Measurements from ENCODE around the gene EEFSEC. TPM values are rescaled to one million over a fixed set of nuclear protein-coding genes. Genes with fewer than 3 reads are reported as not detected.
A peak's percentile ranks its signal among the peaks of the same experiment; 100 is the strongest.

The EEFSEC gene
- total RNA-seq = 10 to 100 TPM; 17.8 to 48.0 (median 23.7) TPM
- 10 to 100 TPM; 17.5 to 19.4 TPM for polyA plus RNA-seq
- long read RNA-seq, donor 1, transcript EEFSEC-201 (7 exons, 2,232 nt) = major isoform, 56 of 79 reads
- long read RNA-seq, donor 1, partial matches to known transcripts = 8 of 79 reads
- long read RNA-seq, donor 1, other reads (novel, unspliced or antisense) = 14 of 79 reads
- long read RNA-seq, donor 2, transcript EEFSEC-201 (7 exons, 2,232 nt) = major isoform, 271 of 340 reads
- long read RNA-seq, donor 2, partial matches to known transcripts = 15 of 340 reads
- long read RNA-seq, donor 2, other reads (novel, unspliced or antisense) = 54 of 340 reads
- long read RNA-seq, donor 3, transcript EEFSEC-201 (7 exons, 2,232 nt) = major isoform, 39 of 48 reads
- long read RNA-seq, donor 3, partial matches to known transcripts = 6 of 48 reads
- long read RNA-seq, donor 3, other reads (novel, unspliced or antisense) = 3 of 48 reads

GRCh38 chr3:128153156-128154041 is at the start of gene EEFSEC:
TSS of gene EEFSEC (plus strand) at chr3:128153481. CDS start at chr3:128153508, 27 bp downstream.
- DNase-seq = peak; percentile 85 to 90 (median 86)
- intact Hi-C loops (cut with DNase I) = loop anchor here in 4 of 10 donors (1.0 to 2.0 kb wide), 3 partner anchors 29 to 31 kb away; partner anchors contain the start of gene RUVBL1 (in 3 of the 4)
- H3K27me3 ChIP-seq = no peaks in the 10 kb centered on the region

GRCh38 chr3:128107834-128108233 is 45.4 kb upstream of the EEFSEC start:
- peak overlapping the region in 3 of 12 donors; percentile 3 to 50 (median 6) for H3K27ac ChIP-seq
- 40 to 53% (median 45%) methylated on average over 8 of the region's 8 CpGs for WGBS, 4 donors
- H3K4me1 ChIP-seq = peaks cover 0 to 13% (median 7%) of the 10 kb centered on the region in 12 donors
- peak in 4 of 5 donors; percentile 20 to 65 (median 48) for DNase-seq
- H3K9me3 ChIP-seq = no peaks in the 10 kb centered on the region
- TF ChIP-seq, protein P1, sequence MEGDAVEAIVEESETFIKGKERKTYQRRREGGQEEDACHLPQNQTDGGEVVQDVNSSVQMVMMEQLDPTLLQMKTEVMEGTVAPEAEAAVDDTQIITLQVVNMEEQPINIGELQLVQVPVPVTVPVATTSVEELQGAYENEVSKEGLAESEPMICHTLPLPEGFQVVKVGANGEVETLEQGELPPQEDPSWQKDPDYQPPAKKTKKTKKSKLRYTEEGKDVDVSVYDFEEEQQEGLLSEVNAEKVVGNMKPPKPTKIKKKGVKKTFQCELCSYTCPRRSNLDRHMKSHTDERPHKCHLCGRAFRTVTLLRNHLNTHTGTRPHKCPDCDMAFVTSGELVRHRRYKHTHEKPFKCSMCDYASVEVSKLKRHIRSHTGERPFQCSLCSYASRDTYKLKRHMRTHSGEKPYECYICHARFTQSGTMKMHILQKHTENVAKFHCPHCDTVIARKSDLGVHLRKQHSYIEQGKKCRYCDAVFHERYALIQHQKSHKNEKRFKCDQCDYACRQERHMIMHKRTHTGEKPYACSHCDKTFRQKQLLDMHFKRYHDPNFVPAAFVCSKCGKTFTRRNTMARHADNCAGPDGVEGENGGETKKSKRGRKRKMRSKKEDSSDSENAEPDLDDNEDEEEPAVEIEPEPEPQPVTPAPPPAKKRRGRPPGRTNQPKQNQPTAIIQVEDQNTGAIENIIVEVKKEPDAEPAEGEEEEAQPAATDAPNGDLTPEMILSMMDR (IDR thresholded peaks at IDR 0.05) = no peak
- no peak for TF ChIP-seq POLR2A (IDR thresholded peaks at IDR 0.05)
- H3K4me3 ChIP-seq = peak overlapping the region in 4 of 12 donors; percentile 8 to 31 (median 16)
- intact Hi-C loops (cut with DNase I) = no loop called here
- H3K36me3 ChIP-seq = peaks cover 0 to 54% (median 35%) of the 10 kb centered on the region in 9 donors
- H3K27me3 ChIP-seq = no peaks in the 10 kb centered on the region
- peak; percentile 59 to 83 (median 76) for ATAC-seq

More at GRCh38 chr3:128153156-128154041, at the start of gene EEFSEC:
- TF ChIP-seq, protein P1 (IDR thresholded peaks at IDR 0.05) = peak in 1 of 12 donors; percentile 8
- TF ChIP-seq POLR2A (IDR thresholded peaks at IDR 0.05) = peak in 1 of 2 donors; percentile 47
- H3K36me3 ChIP-seq = peaks cover 0 to 14% (median 6%) of the 10 kb centered on the region in 9 donors
- peaks cover 0 to 31% (median 16%) of the 10 kb centered on the region in 12 donors for H3K4me1 ChIP-seq
- peak within 1 kb of the TSS; percentile 86 to 97 (median 94) for H3K27ac ChIP-seq
- WGBS, 4 donors = 0 to 3% (median 0%) methylated on average over 20 to 96 of the region's 96 CpGs
- H3K9me3 ChIP-seq = peaks cover 0 to 10% (median 0%) of the 10 kb centered on the region in 12 donors
- H3K4me3 ChIP-seq = peak within 1 kb of the TSS; percentile 74 to 99 (median 94)
- peak; percentile 78 to 94 (median 92) for ATAC-seq

GRCh38 chr3:128111147-128111546 is 42.1 kb upstream of the EEFSEC start:
- intact Hi-C loops (cut with DNase I) = no loop called here
- ATAC-seq = no peak
- TF ChIP-seq, protein P1 (IDR thresholded peaks at IDR 0.05) = no peak
- TF ChIP-seq POLR2A (IDR thresholded peaks at IDR 0.05) = no peak

More at GRCh38 chr3:128111147-128111546, 42.1 kb upstream of the EEFSEC start:
- Histone ChIP-seq H3K36me3 (peaks cover 0 to 66% (median 29%) of the 10 kb centered on the region in 9 donors), H3K27ac (no peak overlapping the region), H3K9me3 (no peaks in the 10 kb centered on the region), H3K4me3 (no peak overlapping the region), H3K4me1 (peaks cover 0 to 21% (median 7%) of the 10 kb centered on the region in 12 donors), H3K27me3 (no peaks in the 10 kb centered on the region)
- DNase-seq = no peak
- 88 to 91% (median 91%) methylated on average over 5 of the region's 5 CpGs for WGBS, 4 donors
